OCI-LY1 (cell line): ENCODE data around the gene ITGB3.

Source experiments
- EZH2 ChIP-seq: fragments of 200-600 bp; sonication (generic), shearing (Covaris generic); IDR thresholded peaks from 2 replicates; pipeline ENCODE4 v1.8.0; 2017; ENCODE audit warnings: borderline replicate concordance, mixed run types, mild to moderate bottlenecking, antibody characterized with exemption, low read length, moderate library complexity, mixed read lengths
- TF ChIP-seq, protein P1 (sequence below): fragments of 200-600 bp; sonication (generic), shearing (Covaris generic); IDR thresholded peaks from 2 replicates; pipeline ENCODE4 v1.5.1; 2017; ENCODE audit warnings: mild to moderate bottlenecking, antibody characterized with exemption, low read length, moderate library complexity, mixed read lengths

GRCh38 chr17:47272491-47272890 is 18.9 kb downstream of the ITGB3 start:
- TF ChIP-seq, protein P1, sequence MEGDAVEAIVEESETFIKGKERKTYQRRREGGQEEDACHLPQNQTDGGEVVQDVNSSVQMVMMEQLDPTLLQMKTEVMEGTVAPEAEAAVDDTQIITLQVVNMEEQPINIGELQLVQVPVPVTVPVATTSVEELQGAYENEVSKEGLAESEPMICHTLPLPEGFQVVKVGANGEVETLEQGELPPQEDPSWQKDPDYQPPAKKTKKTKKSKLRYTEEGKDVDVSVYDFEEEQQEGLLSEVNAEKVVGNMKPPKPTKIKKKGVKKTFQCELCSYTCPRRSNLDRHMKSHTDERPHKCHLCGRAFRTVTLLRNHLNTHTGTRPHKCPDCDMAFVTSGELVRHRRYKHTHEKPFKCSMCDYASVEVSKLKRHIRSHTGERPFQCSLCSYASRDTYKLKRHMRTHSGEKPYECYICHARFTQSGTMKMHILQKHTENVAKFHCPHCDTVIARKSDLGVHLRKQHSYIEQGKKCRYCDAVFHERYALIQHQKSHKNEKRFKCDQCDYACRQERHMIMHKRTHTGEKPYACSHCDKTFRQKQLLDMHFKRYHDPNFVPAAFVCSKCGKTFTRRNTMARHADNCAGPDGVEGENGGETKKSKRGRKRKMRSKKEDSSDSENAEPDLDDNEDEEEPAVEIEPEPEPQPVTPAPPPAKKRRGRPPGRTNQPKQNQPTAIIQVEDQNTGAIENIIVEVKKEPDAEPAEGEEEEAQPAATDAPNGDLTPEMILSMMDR = no peak
- no peak for TF ChIP-seq EZH2
